ENCODE results near the gene TFF2. TPM values are rescaled to one million over a fixed set of nuclear protein-coding genes. Genes with fewer than 3 reads are reported as not detected.
A peak's percentile ranks its signal among the peaks of the same experiment; 100 is the strongest.

The TFF2 gene
- total RNA-seq, 2 experiments from 2014 or later, result not detected

DNA sequence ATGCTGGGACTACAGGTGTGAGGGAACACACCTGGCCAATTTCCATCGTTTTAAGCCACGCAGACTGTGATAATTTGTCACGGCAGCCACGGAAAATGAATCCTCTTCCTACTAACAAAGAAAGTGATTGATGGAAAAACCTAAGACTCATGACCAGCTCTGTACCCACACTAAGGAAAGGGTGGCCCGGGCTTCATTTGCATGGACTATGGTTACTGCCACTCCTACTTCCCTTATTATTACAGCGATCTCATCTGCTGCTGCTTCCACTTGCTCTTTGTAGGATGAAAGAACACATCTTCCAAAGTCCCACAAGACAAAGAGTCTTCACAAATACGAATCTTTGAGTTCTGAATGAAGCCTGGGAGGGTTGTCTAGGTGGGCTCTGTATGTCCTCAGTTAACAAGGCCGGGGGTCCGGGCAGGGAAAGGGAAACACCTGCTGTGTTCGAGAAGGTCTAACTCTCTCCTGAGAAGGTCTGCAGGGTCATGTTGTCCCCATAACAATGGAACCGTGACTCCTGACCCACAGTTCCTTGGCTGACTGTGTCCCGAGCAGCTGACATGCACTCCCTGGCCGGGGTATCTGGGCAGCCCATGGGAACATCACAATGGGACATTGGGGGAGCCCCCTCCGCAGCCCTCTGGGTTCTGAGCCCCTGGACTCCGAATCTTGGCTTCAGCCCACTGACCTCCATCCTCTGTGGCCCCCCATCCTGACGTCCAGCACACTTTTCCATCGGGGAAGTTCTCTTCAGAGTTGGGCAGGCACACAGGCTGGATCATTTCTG is 28.8 kb upstream of the TFF2 start:
- Mint-ChIP-seq H3K4me3 (no peak overlapping the region), H3K4me1 (peaks cover 21% of the 10 kb centered on the region), H3K27me3 (no peaks in the 10 kb centered on the region), H3K36me3 (ENCODE audit: low read depth) (peaks cover 21% of the 10 kb centered on the region), H3K9me3 (peaks cover 15% of the 10 kb centered on the region), H3K27ac (no peak overlapping the region)
- CTCF ChIA-PET, result no interaction called here
- POLR2A ChIA-PET, result no interaction called here
- DNase-seq, result no peak

DNA sequence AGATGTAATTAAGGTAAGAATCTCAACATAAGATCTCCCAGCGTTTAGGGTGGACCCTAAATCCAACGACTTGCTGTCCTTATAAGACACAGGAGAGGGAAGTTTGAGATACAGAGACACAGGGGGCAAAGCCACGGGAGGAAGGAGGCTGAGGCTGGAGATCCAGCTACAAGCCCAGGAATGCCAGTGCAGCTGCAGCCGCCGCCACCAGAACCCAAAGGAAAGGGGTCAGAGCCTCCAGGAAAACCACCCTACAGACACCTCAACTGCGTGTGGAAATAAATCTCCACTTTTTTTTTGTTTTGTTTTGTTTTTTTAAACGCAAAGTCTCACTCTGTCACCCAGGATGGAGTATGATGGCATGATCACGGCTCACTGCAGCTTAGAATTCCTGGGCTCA is 27.6 kb upstream of the TFF2 start:
- Mint-ChIP-seq H3K4me1 (peaks cover 21% of the 10 kb centered on the region), H3K4me3 (no peak overlapping the region), H3K27ac (no peak overlapping the region), H3K9me3 (peaks cover 15% of the 10 kb centered on the region), H3K36me3 (ENCODE audit: low read depth) (peaks cover 14% of the 10 kb centered on the region), H3K27me3 (no peaks in the 10 kb centered on the region)
- no peak for DNase-seq
- ChIA-PET CTCF (interaction anchor here (0.8 to 1.3 kb wide), 2 partner anchors 11 to 20 kb away, joined by 3 read pairs; no protein-coding TSS in a partner anchor), POLR2A (no interaction called here)

DNA sequence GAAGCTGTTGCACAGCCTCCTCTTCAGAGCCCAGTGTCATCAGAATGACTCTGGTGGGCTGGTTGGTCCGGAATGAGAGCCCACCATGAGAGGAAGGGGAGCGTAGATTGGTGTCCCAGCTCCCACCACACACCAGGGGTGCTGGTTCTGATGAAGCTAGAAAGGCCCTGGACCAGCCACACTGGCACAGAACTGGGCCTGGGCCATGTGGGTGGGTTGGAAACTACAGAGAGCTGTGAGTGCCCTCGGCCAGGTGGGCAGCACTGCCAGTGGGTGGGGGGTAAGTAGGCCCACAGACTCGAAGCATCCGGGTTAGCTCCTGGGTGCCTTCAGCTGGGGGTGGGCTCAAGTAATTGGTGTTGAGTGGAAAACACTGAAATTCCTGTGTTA is 27.2 kb upstream of the TFF2 start:
- Mint-ChIP-seq H3K9me3 (peaks cover 15% of the 10 kb centered on the region), H3K4me1 (peaks cover 26% of the 10 kb centered on the region), H3K4me3 (no peak overlapping the region), H3K27me3 (no peaks in the 10 kb centered on the region), H3K27ac (no peak overlapping the region), H3K36me3 (ENCODE audit: low read depth) (peaks cover 14% of the 10 kb centered on the region)
- no peak for DNase-seq
- ChIA-PET CTCF (interaction anchor here (0.8 to 1.3 kb wide), 2 partner anchors 11 to 20 kb away, joined by 3 read pairs; no protein-coding TSS in a partner anchor), POLR2A (no interaction called here)

DNA sequence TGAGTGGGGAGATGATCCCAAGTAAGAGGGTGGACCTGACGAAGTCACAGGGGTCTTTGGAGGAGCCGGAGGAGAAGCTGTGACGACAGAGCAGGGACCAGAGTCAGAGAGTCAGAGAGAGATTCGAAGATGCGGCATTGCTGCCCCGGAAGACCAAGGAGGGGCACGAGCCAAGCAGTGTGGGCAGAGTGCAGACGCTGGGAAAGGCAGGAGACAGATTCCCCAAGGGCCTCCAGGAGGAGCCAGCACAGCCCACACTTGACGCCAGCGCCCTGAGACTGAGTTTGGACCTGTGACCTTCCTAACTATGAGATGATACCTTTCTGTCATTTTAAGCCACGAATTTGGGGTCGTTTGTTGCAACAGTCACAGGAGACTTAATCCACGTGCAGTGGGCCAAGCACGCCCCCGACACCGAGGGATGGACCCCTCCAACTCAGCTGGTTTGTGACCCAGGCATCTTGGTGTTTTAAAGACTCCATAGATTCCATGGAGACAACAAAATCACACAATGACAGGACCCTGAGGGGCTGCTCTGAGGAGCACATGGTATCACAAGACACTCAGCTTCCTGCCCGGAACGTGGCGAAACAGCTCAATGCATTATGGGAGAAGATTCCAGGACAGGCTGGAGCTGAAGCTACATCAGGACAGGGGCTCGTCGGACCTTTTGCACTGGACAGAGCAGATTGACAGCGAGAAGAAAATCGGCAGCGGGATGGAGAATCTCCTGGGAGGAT is 26.6 kb upstream of the TFF2 start:
- Mint-ChIP-seq H3K27me3 (no peaks in the 10 kb centered on the region), H3K9me3 (peaks cover 11% of the 10 kb centered on the region), H3K4me1 (peaks cover 24% of the 10 kb centered on the region), H3K4me3 (no peak overlapping the region), H3K27ac (no peak overlapping the region), H3K36me3 (ENCODE audit: low read depth) (peaks cover 10% of the 10 kb centered on the region)
- no peak for DNase-seq
- ChIA-PET POLR2A (no interaction called here), CTCF (interaction anchor here (0.8 to 1.3 kb wide), 2 partner anchors 12 to 21 kb away, joined by 3 read pairs; no protein-coding TSS in a partner anchor)

DNA sequence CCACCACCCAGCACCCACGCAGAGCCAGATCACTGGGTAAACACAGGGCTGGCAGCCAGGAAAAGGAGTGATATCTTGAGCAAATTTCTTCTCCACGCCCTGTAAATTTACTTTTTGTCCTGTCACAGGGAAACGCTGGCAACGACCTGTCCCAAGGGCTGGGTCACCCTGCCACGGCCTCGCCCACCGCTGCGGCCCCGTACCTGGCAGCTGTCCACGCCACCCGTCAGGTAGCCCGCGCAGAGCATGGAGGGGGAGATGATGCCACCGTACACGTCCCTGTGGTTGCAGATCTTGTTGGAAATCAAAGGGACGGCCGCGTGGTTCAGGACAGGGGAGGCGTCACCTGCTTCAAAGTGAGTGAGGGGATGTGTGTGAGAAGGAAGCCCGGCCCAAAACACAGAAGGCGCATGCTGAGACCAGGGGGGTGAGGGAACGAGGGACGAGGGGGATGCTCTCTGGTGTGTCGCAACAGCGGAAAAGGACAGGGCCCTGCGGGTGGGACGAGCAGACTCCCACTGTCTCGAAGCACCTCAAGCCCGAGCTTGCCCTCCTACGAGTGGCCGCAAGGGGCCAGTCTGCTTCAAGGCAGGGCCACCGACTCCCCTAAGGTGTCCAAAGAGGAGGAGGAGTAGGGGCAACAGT is 25.7 kb upstream of the TFF2 start:
- Mint-ChIP-seq H3K27ac (no peak overlapping the region), H3K36me3 (ENCODE audit: low read depth) (peaks cover under 1% of the 10 kb centered on the region), H3K4me1 (peaks cover 18% of the 10 kb centered on the region), H3K9me3 (peaks cover 2% of the 10 kb centered on the region), H3K4me3 (no peak overlapping the region), H3K27me3 (no peaks in the 10 kb centered on the region)
- CTCF ChIA-PET, result interaction anchor here (0.5 to 3.0 kb wide), 2 partner anchors 14 to 1642 kb away, joined by 3 to 22 read pairs; no protein-coding TSS in a partner anchor
- POLR2A ChIA-PET, result no interaction called here
- no peak for DNase-seq

DNA sequence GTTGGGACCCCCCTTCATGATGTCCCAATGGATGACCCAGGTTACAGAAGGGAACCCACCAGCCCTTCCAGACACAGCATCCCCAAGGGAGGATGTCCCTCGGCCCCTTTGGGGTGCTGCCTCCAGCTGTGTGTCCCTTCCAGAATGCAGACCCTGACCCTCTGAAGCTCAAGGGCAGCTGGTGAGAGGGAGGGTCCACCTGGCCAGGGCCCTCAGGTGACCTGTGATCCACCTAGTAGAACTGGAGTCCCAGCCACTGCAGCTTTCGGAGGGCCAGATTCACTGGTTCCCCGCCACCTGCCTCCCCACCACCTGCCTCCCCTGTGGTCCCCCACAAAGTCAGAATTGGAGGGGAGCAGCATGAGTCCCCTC is 25.2 kb upstream of the TFF2 start:
- peaks cover 18% of the 10 kb centered on the region for H3K4me1 Mint-ChIP-seq
- no peaks in the 10 kb centered on the region for H3K27me3 Mint-ChIP-seq
- ChIA-PET CTCF (interaction anchor here (0.5 to 3.0 kb wide), 4 partner anchors 14 to 1642 kb away, joined by 3 to 22 read pairs (median 6); no protein-coding TSS in a partner anchor), POLR2A (no interaction called here)
- no peak for DNase-seq
- H3K9me3 Mint-ChIP-seq, result no peaks in the 10 kb centered on the region
- no peak overlapping the region for H3K4me3 Mint-ChIP-seq
- no peak overlapping the region for H3K27ac Mint-ChIP-seq
- no peaks in the 10 kb centered on the region for H3K36me3 Mint-ChIP-seq (ENCODE audit: low read depth)

DNA sequence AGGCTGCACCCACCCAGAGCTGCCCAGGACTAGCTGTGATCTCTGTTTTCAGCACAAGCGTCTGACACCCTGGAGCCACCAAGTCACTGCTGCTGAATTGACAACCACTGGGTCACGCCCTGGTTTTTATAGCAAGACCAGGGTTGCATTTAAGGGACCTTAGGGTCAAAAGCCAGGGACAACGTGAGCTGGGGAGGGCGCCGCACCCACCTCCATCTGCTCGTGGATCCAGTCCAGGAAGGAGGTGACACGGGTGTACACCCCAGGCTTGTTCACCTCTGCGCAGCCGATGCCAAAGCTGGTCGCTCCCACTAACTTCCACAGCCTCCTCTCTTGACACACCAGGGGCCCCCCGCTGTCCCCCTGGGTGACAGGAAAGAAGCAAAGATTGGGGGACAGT is 24.7 kb upstream of the TFF2 start:
- no peaks in the 10 kb centered on the region for H3K27me3 Mint-ChIP-seq
- no peaks in the 10 kb centered on the region for H3K36me3 Mint-ChIP-seq (ENCODE audit: low read depth)
- no peak overlapping the region for H3K4me3 Mint-ChIP-seq
- no peaks in the 10 kb centered on the region for H3K9me3 Mint-ChIP-seq
- CTCF ChIA-PET, result interaction anchor here (0.6 to 3.0 kb wide), 5 partner anchors 12 to 143 kb away, joined by 3 to 22 read pairs (median 8); partner anchors contain the start of gene UBASH3A
- no peak overlapping the region for H3K27ac Mint-ChIP-seq
- POLR2A ChIA-PET, result no interaction called here
- H3K4me1 Mint-ChIP-seq, result peaks cover 18% of the 10 kb centered on the region
- DNase-seq, result no peak

DNA sequence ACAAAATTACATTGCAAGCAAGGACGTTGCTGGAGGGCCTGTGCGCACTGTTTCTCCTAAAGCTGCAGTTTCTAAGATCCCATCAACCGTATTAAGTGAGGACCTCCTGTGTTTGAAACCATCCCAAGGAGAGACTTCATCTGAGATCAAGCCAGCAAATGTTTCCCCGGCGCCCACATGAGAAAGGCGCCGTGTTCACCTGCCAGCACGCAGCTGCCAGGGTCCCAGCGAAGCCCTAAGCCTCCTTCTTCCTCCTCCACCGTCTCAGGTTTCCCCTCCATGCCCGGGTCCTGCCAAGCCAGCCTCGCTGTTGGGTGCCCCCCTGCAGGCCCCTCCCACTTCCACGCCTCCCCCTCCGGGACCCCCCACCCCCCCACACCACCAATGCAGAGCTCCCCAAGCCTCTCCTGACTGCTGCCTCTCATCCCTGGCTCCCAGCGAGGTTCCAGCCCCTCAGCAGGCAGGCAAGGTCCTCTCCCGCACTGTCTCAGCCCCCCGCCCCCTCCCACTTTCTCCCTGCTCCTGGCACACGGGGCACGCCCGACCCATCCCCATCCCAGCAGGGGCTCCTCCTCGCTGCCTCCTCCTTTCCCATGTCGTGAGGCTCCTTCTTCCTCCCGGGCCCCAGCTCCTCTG is 24.2 kb upstream of the TFF2 start:
- no peak for DNase-seq
- POLR2A ChIA-PET, result no interaction called here
- no peaks in the 10 kb centered on the region for H3K36me3 Mint-ChIP-seq (ENCODE audit: low read depth)
- no peak overlapping the region for H3K4me3 Mint-ChIP-seq
- CTCF ChIA-PET, result interaction anchor here (0.6 to 3.0 kb wide), 7 partner anchors 9 to 142 kb away, joined by 3 to 22 read pairs (median 5); partner anchors contain the start of gene UBASH3A
- peaks cover 18% of the 10 kb centered on the region for H3K4me1 Mint-ChIP-seq
- H3K27me3 Mint-ChIP-seq, result no peaks in the 10 kb centered on the region
- H3K9me3 Mint-ChIP-seq, result no peaks in the 10 kb centered on the region
- peak overlapping the region; percentile 66 for H3K27ac Mint-ChIP-seq

DNA sequence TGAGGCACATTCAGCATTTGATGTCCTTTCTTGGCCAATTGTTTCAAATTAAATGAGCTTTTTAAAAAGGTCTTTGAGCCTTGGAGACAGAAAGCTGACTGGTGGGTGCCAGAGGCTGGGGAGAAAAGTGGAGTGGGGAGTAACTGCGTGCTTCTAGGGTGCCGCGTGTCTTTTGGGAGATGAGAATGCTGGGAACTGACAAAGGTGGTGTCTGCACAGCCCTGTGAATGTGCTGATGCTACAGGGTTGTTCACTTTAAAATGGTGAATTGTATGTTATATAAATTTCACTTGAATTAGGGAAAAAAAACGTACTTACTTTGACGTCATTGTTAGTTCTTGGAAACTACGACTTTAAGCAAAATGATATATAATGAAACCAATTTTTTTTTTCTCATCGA is 23.7 kb upstream of the TFF2 start:
- H3K4me1 Mint-ChIP-seq, result peaks cover 18% of the 10 kb centered on the region
- H3K27me3 Mint-ChIP-seq, result no peaks in the 10 kb centered on the region
- H3K36me3 Mint-ChIP-seq (ENCODE audit: low read depth), result no peaks in the 10 kb centered on the region
- DNase-seq, result no peak
- H3K27ac Mint-ChIP-seq, result no peak overlapping the region
- POLR2A ChIA-PET, result no interaction called here
- no peaks in the 10 kb centered on the region for H3K9me3 Mint-ChIP-seq
- CTCF ChIA-PET, result interaction anchor here (0.8 to 3.0 kb wide), 9 partner anchors 9 to 142 kb away, joined by 3 to 22 read pairs (median 4); partner anchors contain the start of gene UBASH3A
- no peak overlapping the region for H3K4me3 Mint-ChIP-seq

DNA sequence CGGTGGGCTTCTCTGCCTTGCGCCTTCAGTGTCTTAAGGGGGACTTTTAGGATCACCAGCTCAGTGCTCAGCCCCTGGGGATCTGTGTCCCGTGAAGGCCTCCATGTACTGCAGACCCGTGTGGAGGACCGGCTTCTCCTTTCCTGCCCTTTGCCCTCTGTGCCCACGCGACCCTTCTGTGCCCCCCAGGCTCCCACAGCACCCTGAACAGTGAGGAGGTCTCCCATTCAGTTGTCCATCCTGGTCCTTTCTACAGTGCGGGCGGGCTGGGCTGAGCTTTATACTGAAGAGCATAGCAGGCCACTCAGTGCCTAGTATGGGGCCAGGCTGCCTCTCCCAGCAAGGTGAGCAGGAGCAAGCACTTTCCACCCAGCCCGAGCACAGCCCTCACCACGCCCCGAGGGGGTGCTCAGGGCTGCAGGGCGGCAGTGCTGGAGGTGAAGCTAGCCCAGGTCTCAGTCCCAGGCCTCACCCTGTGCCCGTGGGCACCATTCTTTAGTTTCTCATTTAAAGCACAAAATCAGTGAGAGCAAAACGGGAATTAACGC is 23.2 kb upstream of the TFF2 start:
- H3K4me3 Mint-ChIP-seq, result no peak overlapping the region
- H3K27me3 Mint-ChIP-seq, result no peaks in the 10 kb centered on the region
- CTCF ChIA-PET, result interaction anchor here (0.8 to 3.0 kb wide), 9 partner anchors 9 to 141 kb away, joined by 3 to 22 read pairs (median 4); partner anchors contain the start of gene UBASH3A
- H3K27ac Mint-ChIP-seq, result no peak overlapping the region
- no peaks in the 10 kb centered on the region for H3K36me3 Mint-ChIP-seq (ENCODE audit: low read depth)
- peaks cover 21% of the 10 kb centered on the region for H3K4me1 Mint-ChIP-seq
- H3K9me3 Mint-ChIP-seq, result no peaks in the 10 kb centered on the region
- no peak for DNase-seq
- POLR2A ChIA-PET, result no interaction called here

DNA sequence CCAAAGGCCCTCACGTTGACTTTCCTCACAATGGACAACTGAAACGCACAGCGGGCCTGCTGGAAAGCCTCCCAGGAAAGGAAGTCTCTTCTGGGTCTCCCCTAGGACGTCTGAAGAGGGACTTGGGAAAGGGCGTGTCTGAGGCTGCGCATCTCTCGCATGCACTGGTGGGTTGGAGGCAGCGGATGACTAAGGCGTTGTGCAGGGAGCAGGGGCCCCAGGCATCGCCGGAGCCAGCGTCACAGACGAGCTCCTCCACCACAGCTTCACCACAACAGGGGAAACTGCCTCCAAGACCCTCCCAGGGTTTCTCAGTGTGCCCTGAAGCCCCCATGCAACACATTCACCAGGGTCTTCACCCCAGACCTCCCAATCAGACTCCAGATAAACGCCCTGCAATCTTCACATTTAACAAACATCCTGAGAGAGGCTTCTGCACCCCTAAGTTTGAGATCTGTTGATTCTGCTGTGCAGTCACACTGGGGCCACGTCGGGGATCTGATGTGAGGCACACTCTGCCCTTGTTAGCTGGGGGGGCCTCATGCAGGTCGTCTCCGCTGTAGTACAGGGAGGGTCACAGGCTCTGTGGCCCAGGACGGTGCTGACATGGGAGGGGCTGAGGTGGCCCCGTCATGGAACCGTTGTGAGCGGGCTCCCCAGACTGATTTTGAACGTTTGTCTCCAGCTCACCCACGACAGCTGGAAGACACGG is 22.6 kb upstream of the TFF2 start:
- Mint-ChIP-seq H3K4me3 (no peak overlapping the region), H3K36me3 (ENCODE audit: low read depth) (no peaks in the 10 kb centered on the region), H3K27ac (peak overlapping the region; percentile 66), H3K9me3 (no peaks in the 10 kb centered on the region), H3K27me3 (no peaks in the 10 kb centered on the region), H3K4me1 (peaks cover 23% of the 10 kb centered on the region)
- DNase-seq, result no peak
- CTCF ChIA-PET, result interaction anchor here (1.0 to 3.0 kb wide), 6 partner anchors 11 to 35 kb away, joined by 4 to 22 read pairs (median 6); partner anchors contain the start of gene UBASH3A
- POLR2A ChIA-PET, result no interaction called here

All from activated CD4-positive, alpha-beta T cell treated with anti-CD3 and anti-CD28 coated beads, Interleukin-2, amount 10 ng/mL, durations not matched to agents 7 days and 5 days (primary cell).